ENCODE data around the gene RRM2. TPM values are rescaled to one million over a fixed set of nuclear protein-coding genes. Genes with fewer than 3 reads are reported as not detected.

The RRM2 gene
- total RNA-seq, 1 experiment from 2014 or later, result 330 TPM

DNA sequence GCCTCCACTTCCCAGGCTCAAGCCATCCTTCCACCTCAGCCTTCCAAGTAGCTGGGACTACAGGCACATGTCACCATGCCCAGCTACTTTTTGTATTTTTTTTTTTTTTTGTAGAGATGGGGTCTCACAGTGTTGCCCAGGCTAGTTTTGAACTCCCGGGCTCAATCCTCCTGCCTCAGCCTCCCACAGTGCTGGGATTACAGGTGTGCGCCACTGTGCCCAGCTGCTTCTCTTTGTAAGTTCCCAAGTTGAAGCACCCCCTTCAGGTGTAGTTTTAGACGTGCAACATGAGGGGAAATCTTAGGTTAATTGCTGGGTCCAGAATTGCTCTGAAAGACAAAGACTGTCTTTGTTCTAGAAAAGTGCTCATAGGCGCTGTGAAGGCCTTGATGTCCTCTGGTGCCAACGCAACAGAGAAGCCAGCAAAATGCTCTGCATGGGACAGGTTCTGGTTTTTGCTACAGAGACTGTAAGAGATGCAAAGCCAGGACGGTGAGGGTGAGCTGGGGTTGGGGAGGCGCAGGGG, 46.6 kb downstream of the RRM2 start:
- POLR2A ChIA-PET, result no interaction called here
- no peak overlapping the region for H3K9ac ChIP-seq (ENCODE audit: low read length)

More for the DNA sequence above, 46.6 kb downstream of the RRM2 start:
- Histone ChIP-seq H3K27me3 (ENCODE audit: insufficient read depth, low read length) (no peaks in the 10 kb centered on the region), H3K4me2 (ENCODE audit: low read length) (peak overlapping the region; percentile 45), H3K4me3 (replicated peaks in 1 of 2; ENCODE audit: low read depth in 1 of 2, low read length in 2 of 2) (no peak overlapping the region), H3K27ac (ENCODE audit: low read depth, low read length) (peak overlapping the region; percentile 45; the same call in 1 of the 2 replicates), H2AFZ (ENCODE audit: low read depth, low read length, poor library complexity, severe bottlenecking) (no peak overlapping the region), H3K9me3 (ENCODE audit: control insufficient read depth in 1 of 2, insufficient read depth in 1 of 2, low read depth in 1 of 2, low read length in 2 of 2) (no peaks in the 10 kb centered on the region), H3K79me2 (ENCODE audit: insufficient read depth, low read length) (no peaks in the 10 kb centered on the region), H4K20me1 (ENCODE audit: insufficient read depth) (no peaks in the 10 kb centered on the region), H3K36me3 (ENCODE audit: control insufficient read depth in 1 of 2, insufficient read depth in 2 of 2, low read length in 2 of 2) (no peaks in the 10 kb centered on the region), H3K9me2 (ENCODE audit: insufficient read depth) (no peaks in the 10 kb centered on the region), H3K4me1 (ENCODE audit: control insufficient read depth in 1 of 2, insufficient read depth in 2 of 2, low read length in 2 of 2) (peaks cover 16 to 27% of the 10 kb centered on the region in 2 experiments)
- TF ChIP-seq CTCF (IDR thresholded peaks at IDR 0.05 in 2 of 3, conservative IDR thresholded peaks at IDR 0.05 in 1 of 3; ENCODE audit: borderline replicate concordance in 1 of 3, insufficient read depth in 1 of 3, low read depth in 2 of 3, low read length in 2 of 3), result peak in 2 of 3 experiments; percentile 31 to 32; a peak in 3 of 6 replicates
- TF ChIP-seq, protein P1, sequence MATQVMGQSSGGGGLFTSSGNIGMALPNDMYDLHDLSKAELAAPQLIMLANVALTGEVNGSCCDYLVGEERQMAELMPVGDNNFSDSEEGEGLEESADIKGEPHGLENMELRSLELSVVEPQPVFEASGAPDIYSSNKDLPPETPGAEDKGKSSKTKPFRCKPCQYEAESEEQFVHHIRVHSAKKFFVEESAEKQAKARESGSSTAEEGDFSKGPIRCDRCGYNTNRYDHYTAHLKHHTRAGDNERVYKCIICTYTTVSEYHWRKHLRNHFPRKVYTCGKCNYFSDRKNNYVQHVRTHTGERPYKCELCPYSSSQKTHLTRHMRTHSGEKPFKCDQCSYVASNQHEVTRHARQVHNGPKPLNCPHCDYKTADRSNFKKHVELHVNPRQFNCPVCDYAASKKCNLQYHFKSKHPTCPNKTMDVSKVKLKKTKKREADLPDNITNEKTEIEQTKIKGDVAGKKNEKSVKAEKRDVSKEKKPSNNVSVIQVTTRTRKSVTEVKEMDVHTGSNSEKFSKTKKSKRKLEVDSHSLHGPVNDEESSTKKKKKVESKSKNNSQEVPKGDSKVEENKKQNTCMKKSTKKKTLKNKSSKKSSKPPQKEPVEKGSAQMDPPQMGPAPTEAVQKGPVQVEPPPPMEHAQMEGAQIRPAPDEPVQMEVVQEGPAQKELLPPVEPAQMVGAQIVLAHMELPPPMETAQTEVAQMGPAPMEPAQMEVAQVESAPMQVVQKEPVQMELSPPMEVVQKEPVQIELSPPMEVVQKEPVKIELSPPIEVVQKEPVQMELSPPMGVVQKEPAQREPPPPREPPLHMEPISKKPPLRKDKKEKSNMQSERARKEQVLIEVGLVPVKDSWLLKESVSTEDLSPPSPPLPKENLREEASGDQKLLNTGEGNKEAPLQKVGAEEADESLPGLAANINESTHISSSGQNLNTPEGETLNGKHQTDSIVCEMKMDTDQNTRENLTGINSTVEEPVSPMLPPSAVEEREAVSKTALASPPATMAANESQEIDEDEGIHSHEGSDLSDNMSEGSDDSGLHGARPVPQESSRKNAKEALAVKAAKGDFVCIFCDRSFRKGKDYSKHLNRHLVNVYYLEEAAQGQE (IDR thresholded peaks at IDR 0.05; ENCODE audit: low read depth), result no peak
- no peak for TF ChIP-seq ZBTB33 (IDR thresholded peaks at IDR 0.05; ENCODE audit: extremely low read depth, insufficient replicate concordance, low read length)
- TF ChIP-seq RAD21 (IDR thresholded peaks at IDR 0.05; ENCODE audit: low read depth), result 0 out of 2 replicates have a peak, but pooled peaks have one; percentile 14
- no peak for TF ChIP-seq SRF (IDR thresholded peaks at IDR 0.05; ENCODE audit: low read depth)
- RAD21 ChIA-PET (ENCODE audit: low non-redundant PET in 1 of 2, low total read pairs in 2 of 2, uncharacterized antibody in 2 of 2, unreplicated experiment in 2 of 2), result no interaction called here
- intact Hi-C loops (cut with micrococcal nuclease), result no loop called here
- DNase-seq (ENCODE audit: low read depth, low spot score), result no peak
- peak; percentile 67 for ATAC-seq
- BruUV-seq (replicated peaks), result no TSS peak
- CTCF ChIA-PET, result interaction anchor here (0.5 to 1.7 kb wide), 5 partner anchors 12 to 239 kb away, joined by 3 read pairs; no protein-coding TSS in a partner anchor

Measured in HCT116 (cell line).